ENCODE results near the gene SLC37A3.

GRCh38 chr7:140316165-140316661 is 82.1 kb downstream of the SLC37A3 start:
- TF ChIP-seq CTCF (IDR thresholded peaks at IDR 0.05), result no peak
- TF ChIP-seq POLR2A (IDR thresholded peaks at IDR 0.05), result no peak
